Activated naive CD4-positive, alpha-beta T cell treated with anti-CD3 and anti-CD28 coated beads, Interleukin-2, amount 50 U/mL, for 72 hours (primary cell): ENCODE results near the gene CORO2B. TPM values are rescaled to one million over a fixed set of nuclear protein-coding genes. Genes with fewer than 3 reads are reported as not detected.

ENCODE experiments used
- ATAC-seq, 2 donors: fragments of 150-1000 bp; cut with Tn5 transposase; 2 replicates each; pipeline ENCODE4 v1.10.0; 2021; ENCODE audit warnings: mild to moderate bottlenecking in 2 of 2, moderate library complexity in 2 of 2
- DNase-seq, 2 donors: peaks; one replicate each; pipeline ENCODE4 v3.0.0; 2021 to 2022; ENCODE audit warnings: low spot score in 2 of 2
- H3K27ac Mint-ChIP-seq, 2 donors: one replicate each; pipeline ENCODE4 v1.8.0; 2022; ENCODE audit warnings: mild to moderate bottlenecking in 2 of 2, mixed read lengths in 2 of 2
- H3K36me3 Mint-ChIP-seq, 2 donors: one replicate each; pipeline ENCODE4 v1.8.0; 2022; ENCODE audit warnings: mixed read lengths in 2 of 2
- H3K9me3 Mint-ChIP-seq, 2 donors: one replicate each; pipeline ENCODE4 v1.8.0; 2022; ENCODE audit warnings: mixed read lengths in 2 of 2
- total RNA-seq, 2 donors: library from RNA; stranded (reverse); gene quantifications; one replicate each; pipeline ENCODE4 v1.2.3, GENCODE V29; 2022

The CORO2B gene
- total RNA-seq, 2 donors from 2014 or later = 0.07 TPM; not detected in 1

DNA sequence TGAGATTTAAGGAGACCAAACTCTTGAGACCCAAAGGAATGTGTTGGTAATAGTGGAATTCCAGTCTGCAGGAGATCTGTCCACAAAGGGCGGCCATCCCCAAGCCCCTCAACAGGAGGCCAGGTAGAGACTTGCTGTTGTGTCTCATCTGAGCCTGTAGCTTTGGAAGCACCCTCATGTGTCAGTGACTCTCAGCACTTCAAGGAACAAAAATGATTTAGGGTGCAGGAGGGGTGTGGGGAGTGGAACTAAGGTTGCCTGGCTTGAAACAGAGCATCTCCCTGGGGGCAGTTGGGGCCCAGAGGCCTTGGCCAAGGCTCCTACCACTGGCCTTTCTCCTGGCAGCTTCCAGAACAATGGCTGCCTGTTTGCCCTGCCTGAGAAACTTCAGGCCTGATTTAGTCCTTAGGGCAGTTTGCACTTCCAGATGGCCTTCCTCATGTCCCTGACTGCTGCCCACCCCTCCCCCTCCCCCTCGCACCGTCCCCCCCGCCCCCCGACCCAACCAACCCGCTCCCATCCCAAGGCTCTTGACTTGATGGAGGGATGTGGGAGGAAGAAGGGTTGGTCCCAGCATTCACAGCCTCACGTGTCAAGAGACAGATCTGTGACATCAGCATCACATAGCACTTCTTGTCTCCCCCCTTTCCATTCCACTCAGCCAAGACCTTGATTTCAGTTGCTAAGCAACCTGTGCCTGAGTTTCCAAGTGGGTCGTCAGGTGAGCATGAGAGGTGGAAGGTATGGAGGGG is 77.1 kb downstream of the CORO2B start:
- DNase-seq (no peak), ATAC-seq (no peak)
- no peaks in the 10 kb centered on the region for H3K36me3 Mint-ChIP-seq
- H3K27ac Mint-ChIP-seq = no peak overlapping the region
- no peaks in the 10 kb centered on the region for H3K9me3 Mint-ChIP-seq

DNA sequence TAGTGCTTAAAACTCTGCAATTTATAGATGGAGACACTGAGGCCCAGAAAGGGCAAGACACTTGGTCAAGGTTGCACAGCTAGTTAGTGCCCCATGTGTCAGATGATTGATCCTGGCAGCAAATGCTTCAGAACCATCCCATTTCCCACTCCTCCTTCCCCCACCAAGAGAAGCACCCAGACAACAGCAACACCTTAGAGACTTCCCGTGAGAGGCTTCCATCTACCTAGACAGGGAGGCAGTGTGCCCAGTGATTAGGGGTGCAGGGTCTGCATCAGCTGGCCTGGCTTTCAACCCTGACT is 77.6 kb downstream of the CORO2B start:
- ATAC-seq = no peak
- no peak overlapping the region for H3K27ac Mint-ChIP-seq
- H3K36me3 Mint-ChIP-seq = no peaks in the 10 kb centered on the region

DNA sequence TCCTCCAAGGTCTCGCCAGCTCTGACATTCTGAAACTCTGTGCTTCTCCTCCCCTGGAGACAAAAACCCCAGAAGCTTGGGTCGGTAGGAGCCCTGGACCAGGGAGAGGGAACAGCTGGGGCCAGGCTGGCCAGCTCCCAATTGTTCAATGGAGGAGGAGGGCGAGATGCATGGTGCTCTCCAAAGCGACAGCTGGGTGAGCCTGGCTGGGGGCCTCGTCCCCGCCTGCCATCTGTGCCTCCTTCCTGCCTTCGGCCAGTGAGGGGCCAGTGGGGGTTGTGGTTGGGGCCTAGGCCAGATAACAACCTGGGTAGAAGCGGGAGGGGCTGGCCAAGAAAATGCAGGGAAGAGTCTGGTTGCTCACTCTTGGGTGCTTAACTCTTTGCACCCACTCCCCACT is 79.4 kb downstream of the CORO2B start:
- no peaks in the 10 kb centered on the region for H3K36me3 Mint-ChIP-seq
- DNase-seq (no peak), ATAC-seq (no peak)
- H3K9me3 Mint-ChIP-seq = no peaks in the 10 kb centered on the region
- H3K27ac Mint-ChIP-seq = no peak overlapping the region

More for the DNA sequence above, 77.6 kb downstream of the CORO2B start:
- no peaks in the 10 kb centered on the region for H3K9me3 Mint-ChIP-seq
- DNase-seq = no peak

DNA sequence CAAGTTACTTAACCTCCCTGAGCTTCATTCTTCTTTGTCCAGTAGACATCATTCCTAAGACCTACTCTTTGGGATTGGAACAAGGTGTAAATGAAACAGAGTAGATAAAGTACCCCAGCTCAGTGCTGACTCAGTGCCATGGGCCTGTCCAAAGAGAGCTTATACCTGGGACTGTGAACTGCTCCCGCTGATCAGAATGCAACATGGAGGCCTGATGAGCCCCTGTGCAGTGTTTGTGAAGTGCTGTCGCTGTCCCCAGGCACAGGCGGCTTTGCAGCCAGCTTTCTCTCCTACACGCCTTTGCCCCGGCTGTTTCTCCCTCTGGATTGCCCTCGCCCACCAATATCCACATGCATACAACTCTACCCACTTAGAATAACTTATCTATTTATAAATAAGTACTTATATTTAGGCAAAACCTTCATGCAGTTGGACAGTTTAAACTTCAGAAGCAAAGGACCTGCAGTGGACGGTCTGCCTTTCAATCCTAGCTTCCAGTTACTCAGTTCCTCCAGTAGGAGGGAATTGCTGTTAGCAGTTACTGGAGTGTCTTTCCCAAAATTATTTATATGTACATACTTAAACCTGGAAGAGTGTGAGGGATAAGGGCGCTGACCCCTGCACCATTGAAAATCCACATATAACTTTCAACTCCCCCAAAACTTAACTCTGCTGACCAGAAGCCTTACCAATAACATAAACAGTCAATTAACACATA is 80.0 kb downstream of the CORO2B start:
- Mint-ChIP-seq H3K36me3 (no peaks in the 10 kb centered on the region), H3K9me3 (no peaks in the 10 kb centered on the region), H3K27ac (no peak overlapping the region)
- DNase-seq (no peak), ATAC-seq (no peak)

DNA sequence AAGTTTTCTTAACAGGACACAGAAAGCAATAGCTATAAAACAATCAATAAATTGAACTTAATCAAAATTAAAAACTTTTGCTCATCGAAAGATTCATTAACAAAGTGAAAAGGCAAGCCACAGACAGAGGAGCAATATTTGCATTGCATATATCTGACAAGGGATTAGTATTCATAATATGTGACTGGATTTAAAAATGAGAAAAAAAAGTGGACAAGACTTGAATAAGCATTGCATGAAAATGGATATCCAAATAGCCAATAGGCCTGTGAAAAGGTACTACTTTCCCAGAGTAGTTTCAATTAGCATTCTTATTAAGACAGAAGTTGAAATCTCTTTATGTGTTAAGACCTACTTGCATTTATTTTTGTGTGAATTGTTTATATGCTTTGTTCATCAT is 84.7 kb downstream of the CORO2B start:
- no peaks in the 10 kb centered on the region for H3K36me3 Mint-ChIP-seq
- no peaks in the 10 kb centered on the region for H3K9me3 Mint-ChIP-seq
- DNase-seq (no peak), ATAC-seq (no peak)
- no peak overlapping the region for H3K27ac Mint-ChIP-seq

DNA sequence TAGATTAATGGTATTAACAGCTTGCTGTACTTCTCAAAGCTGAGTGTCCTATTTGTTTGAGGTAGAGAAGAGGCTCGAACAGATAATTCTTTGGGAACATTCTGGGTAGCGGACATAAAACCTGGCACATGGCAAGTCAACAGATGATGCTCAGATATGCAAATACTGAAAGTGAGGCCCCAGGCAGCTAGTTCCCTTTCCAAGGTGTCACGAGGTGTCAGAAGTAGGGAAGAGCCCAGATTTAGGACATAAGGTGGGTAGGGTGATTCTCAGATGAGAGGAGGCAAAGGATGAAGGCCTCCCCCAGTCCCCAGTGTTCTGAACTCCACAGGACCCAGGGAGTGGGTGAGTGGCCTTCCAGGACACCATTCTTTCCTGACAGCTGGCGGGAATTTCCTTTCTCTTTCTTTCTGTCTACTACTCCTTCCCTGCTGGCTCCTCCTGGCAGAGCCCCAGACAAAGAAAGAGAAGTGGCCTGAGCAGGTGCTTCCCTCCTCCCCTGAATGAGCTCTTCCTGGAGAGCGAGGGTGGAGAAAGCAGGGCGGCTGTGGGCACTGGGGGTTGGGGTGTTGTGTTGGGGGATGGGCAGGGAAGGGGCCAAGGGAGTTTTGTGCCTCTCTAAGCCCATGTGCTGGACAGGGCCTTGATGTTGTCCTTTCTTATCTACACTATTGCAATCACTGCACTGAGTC is 87.5 kb downstream of the CORO2B start:
- Mint-ChIP-seq H3K36me3 (no peaks in the 10 kb centered on the region), H3K9me3 (no peaks in the 10 kb centered on the region), H3K27ac (no peak overlapping the region)
- ATAC-seq (no peak), DNase-seq (no peak)

DNA sequence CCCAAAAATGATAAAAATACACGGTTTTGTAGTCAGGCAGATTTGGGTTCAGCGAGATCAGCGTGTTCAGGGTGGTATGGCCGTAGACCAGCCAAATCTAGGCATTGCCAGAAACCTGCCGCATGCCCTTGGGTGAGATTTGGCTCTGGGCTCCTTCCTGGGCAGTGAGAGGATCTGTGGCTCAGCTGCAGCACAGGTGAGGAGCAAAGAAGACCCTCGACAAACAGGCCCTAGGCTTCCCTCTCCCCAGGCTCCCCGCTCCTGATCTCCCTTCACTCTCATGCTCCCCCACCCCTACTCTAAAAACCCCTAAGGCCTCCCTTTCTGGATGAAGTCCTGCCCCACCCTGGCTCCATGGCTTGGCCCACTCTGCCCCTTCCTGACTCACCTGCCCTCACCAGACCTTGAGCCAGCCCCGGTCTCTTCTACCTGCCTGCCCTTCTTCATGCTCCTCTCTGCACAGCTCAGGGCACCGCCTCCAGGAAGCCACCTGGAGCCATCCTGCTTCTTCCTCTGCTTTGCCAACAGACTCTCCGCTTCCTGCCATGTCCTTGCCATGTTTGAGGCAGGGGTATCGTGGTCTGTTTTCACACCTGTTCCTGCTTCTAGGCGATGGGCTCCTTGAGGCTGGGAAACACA is 88.1 kb downstream of the CORO2B start:
- Mint-ChIP-seq H3K9me3 (no peaks in the 10 kb centered on the region), H3K27ac (no peak overlapping the region), H3K36me3 (no peaks in the 10 kb centered on the region)
- DNase-seq (no peak), ATAC-seq (no peak)

DNA sequence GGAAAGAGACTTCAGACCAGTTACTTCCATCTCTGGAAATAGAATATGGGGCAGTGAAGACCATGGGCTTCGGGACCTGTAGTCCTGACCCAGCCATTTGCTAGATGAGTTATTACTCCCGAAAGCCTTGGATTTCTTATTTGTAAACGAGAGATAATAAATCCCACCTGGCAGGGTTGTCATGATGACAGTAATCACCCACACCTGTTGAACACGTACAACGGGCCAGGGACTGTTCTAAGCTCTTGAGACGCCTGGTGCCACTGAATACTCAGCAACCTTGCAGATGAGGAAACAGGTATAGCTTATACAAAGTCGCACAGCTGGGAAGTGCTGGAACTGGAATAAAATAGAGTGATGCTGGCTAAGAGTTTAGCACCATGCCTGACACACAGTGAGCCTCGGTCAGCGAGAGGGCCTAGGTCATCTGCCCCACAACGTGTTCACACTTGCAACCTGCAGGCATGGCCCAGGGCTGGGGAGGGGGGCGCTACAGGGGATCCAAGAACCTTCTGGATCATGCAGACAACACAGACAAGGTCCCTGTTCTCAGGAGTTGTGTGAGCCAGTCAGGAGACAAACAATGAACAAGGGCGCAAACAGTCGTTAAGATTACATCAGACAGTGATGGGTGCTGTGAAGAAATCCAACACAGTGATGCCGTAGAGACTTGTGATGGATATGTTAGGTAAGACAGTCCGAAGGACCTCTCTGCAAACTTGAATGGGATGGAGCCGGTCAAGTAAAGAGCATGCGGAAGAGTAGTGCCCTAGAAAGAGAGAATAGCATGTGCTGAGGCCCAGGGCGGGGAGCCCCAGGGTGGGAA is 89.2 kb downstream of the CORO2B start:
- peak overlapping the region in 1 of 2 donors; percentile 62 for H3K27ac Mint-ChIP-seq
- no peaks in the 10 kb centered on the region for H3K9me3 Mint-ChIP-seq

DNA sequence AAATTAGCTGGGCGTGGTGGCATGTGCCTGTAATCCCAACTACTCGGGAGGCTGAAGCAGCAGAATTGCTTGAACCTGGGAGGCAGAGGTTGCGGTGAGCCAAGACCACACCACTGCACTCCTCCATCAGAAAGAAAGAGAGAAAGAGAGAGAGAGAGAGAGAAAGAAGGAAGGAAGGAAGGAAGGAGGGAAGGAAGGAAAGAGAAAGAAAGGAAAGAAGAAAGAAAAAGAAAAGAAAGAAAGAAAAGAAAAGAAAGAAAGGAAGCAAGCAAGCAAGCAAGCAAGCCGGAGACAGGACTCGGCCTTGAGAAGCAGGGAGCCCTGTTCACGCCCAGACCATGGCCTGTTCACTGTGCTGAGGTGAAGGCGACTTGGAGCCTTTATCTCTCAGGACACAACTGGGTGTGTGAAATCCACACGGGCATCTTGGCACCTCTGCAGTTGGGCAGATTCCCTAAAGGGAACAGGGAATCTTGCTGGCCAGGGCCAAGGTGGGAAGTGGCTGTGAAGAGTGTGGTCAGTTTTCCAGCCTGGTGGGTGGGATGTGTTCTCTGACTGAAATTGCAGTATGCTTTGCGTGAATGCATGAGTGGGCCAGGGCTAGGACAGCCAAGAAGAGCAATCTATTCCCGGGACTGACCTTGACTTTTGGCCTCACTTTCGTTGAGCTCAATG is 90.3 kb downstream of the CORO2B start:
- no peaks in the 10 kb centered on the region for H3K9me3 Mint-ChIP-seq

More for the DNA sequence above, 89.2 kb downstream of the CORO2B start:
- ATAC-seq = no peak
- H3K36me3 Mint-ChIP-seq = no peaks in the 10 kb centered on the region
- DNase-seq = no peak

DNA sequence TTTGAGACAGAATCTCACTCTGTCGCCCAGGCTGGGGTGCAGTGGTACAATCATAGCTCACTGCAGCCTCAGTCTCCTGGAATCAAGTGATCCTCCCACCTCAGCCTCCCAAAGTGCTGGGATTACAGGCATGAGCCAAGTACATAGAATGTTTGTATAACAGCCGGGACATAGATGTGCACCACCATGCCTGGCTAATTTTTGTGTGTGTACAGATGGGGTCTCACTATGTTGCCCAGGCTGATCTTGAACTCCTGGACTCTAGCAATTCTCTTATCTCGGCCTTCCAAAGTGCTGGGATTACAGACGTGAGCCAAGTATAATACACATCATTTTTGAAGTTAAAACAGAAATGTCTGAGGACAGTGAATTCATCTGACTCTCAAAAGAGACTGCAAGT is 93.5 kb downstream of the CORO2B start:
- no peaks in the 10 kb centered on the region for H3K9me3 Mint-ChIP-seq
- H3K27ac Mint-ChIP-seq = no peak overlapping the region
- no peaks in the 10 kb centered on the region for H3K36me3 Mint-ChIP-seq
- ATAC-seq (no peak), DNase-seq (no peak)

More for the DNA sequence above, 90.3 kb downstream of the CORO2B start:
- peak overlapping the region in 1 of 2 donors; percentile 62 for H3K27ac Mint-ChIP-seq
- no peaks in the 10 kb centered on the region for H3K36me3 Mint-ChIP-seq
- ATAC-seq (no peak), DNase-seq (no peak)

DNA sequence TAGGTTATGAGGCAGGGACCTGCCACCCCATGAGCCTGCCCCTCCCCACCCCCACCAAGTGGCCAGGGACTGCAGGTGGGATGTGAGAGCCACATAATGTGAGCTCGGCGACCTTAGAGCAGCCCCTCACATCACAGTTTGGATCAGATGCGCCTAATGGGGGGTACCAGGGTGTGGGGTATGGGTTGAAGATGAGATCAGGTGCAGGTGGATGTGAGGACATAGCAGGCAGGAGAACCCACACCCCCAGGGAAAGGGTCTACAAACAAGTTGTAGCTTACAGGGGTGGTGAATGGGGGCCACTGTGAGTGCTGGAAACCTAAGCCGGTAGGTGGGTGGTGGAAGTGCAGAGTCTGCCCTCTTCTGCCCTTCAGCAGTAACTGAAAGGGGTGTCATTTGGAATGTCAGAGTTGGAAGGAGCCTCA is 94.0 kb downstream of the CORO2B start:
- no peak for ATAC-seq

DNA sequence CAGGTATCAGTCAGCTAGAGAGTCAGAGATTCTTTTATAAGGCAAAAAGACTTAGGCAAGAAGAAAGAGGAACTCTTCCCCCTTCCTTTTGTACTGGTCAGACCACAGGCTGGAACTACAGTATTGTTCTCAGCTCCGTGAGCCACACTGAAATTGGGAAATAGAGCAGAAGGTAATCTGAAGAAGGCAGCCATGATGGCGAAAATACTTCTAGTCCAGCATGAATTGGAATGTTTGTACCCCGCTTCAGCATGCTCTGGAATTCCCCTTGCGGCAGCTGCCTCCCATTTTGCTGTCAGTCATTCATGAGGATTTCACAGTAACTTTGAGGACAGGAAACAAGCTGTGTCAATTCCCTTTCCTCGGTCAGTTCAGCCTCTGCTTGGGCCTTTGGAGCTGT is 96.2 kb downstream of the CORO2B start:
- DNase-seq (no peak), ATAC-seq (no peak)
- H3K27ac Mint-ChIP-seq = no peak overlapping the region
- H3K9me3 Mint-ChIP-seq = no peaks in the 10 kb centered on the region
- no peaks in the 10 kb centered on the region for H3K36me3 Mint-ChIP-seq

More for the DNA sequence above, 94.0 kb downstream of the CORO2B start:
- Mint-ChIP-seq H3K27ac (no peak overlapping the region), H3K36me3 (no peaks in the 10 kb centered on the region), H3K9me3 (no peaks in the 10 kb centered on the region)
- no peak for DNase-seq

DNA sequence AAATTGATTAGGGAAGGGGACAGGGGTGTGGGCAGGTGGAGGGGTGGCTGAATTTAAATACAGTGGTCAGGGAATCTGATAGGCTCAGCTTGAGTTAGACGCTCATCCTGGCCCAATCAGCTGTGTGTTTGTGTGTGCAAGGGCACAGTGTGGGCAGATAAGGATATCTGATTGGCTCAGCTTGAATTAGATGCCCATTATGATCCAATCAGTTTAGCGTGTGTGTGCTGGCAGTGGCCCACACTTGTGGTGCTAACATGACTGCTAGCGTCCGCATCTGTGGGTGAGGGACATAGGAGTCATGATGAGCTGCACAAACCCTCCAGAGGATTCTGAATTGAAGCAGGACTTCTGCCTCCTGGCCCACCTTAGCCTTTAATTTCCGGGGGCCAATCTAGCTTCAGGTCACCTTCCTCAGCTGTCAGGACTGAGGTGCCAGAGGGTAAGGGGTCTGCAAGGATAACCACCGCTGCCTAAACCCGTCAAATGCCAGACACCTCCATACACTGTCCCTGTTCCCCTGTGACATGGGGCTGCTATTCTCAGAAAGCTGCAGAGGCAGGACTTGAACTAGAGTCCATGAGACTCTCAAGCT is 97.3 kb downstream of the CORO2B start:
- ATAC-seq (no peak), DNase-seq (no peak)
- H3K9me3 Mint-ChIP-seq = no peaks in the 10 kb centered on the region
- H3K27ac Mint-ChIP-seq = no peak overlapping the region
- no peaks in the 10 kb centered on the region for H3K36me3 Mint-ChIP-seq

DNA sequence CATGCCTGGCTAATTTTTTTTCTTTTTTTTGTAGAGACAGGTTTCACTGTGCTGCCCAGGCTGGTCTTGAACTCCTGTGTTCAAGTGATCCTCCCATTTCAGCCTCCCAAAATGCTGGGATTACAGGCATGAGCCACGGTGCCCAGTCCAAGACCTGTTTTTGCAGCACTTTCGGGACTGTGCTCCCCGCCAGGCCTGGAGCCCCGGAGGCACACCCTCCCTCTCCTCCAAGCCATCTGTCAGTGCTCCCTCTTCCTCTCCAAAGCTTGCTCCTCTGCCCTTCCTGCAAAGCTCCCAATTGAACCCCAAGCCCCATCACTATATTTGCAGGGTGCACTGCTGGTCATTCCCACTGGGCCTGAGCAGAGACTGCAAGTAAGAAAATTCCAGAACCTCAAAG is 98.1 kb downstream of the CORO2B start:
- Mint-ChIP-seq H3K27ac (peak overlapping the region in 1 of 2 donors; percentile 28), H3K36me3 (no peaks in the 10 kb centered on the region), H3K9me3 (no peaks in the 10 kb centered on the region)
- ATAC-seq (no peak), DNase-seq (no peak)

DNA sequence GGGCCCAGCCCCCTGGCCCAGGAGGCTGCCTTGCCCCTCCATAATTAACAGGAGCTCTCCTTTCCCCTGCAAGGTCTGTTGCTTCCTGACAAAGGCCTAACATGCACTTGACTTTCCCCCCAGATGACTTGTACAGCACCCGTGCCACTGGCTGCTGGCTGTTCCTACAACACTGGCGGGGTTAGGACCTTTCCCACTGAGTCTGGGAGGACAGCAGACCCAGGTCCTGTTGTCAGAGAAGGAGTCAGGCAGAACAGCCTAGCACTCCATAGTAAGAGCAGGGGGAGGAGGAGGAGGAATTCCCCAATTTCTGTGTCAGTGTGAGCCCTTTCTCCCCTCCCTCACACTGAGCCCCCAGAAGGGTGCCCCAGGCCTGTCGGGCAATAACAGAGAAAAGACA is 99.2 kb downstream of the CORO2B start:
- Mint-ChIP-seq H3K27ac (no peak overlapping the region), H3K9me3 (no peaks in the 10 kb centered on the region), H3K36me3 (no peaks in the 10 kb centered on the region)
- no peak for DNase-seq
- ATAC-seq = no peak

DNA sequence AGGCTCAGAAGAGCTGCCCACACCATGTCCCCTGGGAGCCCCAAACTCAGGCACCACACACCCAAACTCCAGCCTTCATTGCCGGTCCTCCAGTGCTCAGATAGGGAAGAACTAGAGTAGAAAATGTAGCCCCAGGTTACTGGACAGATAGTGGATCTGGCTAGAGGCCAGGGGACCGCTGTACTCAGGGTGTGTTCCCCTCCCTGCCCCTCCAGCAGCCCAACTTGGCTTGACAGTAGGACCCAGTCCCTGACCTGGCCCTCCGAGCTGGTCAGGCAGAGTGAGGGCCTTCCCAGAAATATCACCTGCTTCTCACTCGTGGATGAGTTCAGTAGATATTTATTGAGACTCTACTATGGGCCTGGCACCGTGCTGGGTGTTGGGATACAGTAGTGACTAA is 100.0 kb downstream of the CORO2B start:
- Mint-ChIP-seq H3K27ac (no peak overlapping the region), H3K9me3 (no peaks in the 10 kb centered on the region), H3K36me3 (no peaks in the 10 kb centered on the region)
- ATAC-seq (no peak), DNase-seq (no peak)
